Choroid plexus epithelial cell (primary cell): ENCODE measurements around the gene BMPR1A.

Experiments used
- DNase-seq: peaks from one replicate; pipeline ENCODE4 v3.0.0-alpha.2; 2010; ENCODE audit warnings: low read depth
- H3K4me3 ChIP-seq: 2 replicates; pipeline ENCODE4 v1.5.1; 2011; ENCODE audit warnings: low read depth, mild to moderate bottlenecking, control low read depth, low read length, moderate library complexity
- TF ChIP-seq, protein P1 (sequence below): conservative IDR thresholded peaks from 2 replicates; pipeline ENCODE4 v1.5.1; 2011; ENCODE audit warnings: low read depth, mild to moderate bottlenecking, control low read depth, inconsistent platforms, low read length, moderate library complexity

The BMPR1A gene

DNA sequence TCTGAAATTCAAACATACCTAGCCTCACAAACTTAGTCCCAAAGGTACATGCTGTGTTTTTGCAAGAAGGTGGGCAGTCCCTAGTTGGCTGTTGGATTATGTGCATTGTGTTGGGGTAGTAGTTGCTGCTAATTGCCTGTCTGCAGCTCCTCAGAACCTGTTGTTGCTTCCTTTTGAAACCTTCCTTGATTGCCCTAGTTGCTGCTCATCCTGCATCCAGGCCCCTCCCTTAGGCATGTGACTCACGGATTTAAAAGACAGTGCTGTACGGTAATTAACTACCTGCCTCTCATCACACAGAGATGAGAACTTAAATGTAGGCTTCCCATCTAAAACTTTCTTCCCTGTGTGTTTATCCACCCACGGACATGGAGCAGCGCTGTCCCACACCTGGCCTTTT lies 67.7 kb downstream of the BMPR1A start:
- H3K4me3 ChIP-seq = no peak overlapping the region
- no peak for DNase-seq
- TF ChIP-seq, protein P1, sequence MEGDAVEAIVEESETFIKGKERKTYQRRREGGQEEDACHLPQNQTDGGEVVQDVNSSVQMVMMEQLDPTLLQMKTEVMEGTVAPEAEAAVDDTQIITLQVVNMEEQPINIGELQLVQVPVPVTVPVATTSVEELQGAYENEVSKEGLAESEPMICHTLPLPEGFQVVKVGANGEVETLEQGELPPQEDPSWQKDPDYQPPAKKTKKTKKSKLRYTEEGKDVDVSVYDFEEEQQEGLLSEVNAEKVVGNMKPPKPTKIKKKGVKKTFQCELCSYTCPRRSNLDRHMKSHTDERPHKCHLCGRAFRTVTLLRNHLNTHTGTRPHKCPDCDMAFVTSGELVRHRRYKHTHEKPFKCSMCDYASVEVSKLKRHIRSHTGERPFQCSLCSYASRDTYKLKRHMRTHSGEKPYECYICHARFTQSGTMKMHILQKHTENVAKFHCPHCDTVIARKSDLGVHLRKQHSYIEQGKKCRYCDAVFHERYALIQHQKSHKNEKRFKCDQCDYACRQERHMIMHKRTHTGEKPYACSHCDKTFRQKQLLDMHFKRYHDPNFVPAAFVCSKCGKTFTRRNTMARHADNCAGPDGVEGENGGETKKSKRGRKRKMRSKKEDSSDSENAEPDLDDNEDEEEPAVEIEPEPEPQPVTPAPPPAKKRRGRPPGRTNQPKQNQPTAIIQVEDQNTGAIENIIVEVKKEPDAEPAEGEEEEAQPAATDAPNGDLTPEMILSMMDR = no peak

DNA sequence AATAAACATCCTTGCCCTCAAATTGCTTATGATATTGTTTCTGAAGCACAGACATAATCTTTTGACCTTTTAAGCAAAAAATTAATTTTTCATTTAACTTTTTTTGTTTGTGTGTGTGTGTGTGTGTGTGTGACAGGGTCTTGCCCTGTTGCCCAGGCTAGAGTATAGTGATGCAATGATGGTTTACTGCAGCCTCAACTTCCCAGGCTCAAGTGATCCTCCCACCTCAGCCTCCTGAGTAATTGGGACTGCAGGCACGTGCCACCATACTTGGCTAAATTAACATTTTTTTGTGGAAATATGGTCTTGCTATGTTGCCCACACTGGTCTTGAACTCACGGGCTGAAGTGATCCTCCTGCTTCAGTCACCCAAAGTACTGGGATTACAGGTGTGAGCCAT lies 68.9 kb downstream of the BMPR1A start:
- no peak overlapping the region for H3K4me3 ChIP-seq
- DNase-seq = no peak
- TF ChIP-seq, protein P1 = no peak

DNA sequence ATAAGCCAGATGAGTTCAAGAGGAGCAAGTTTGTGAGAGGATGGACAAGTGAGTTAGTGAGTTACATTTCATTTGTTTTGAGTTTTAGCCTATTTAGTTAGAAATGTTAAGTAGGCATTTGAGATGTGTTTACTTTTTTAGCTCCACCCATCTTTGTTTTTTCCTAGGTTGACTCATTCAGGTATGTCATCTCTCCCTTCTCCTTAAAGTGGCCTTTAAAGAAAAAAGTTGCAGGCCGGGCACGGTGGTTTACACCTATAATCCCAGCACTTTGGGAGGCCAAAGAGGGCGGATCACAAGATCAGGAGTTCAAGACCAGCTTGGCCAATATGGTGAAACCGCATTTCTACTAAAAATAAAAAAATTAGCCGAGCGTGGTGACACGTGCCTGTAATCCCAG lies 71.2 kb downstream of the BMPR1A start:
- DNase-seq = no peak
- TF ChIP-seq, protein P1 = no peak
- no peak overlapping the region for H3K4me3 ChIP-seq

DNA sequence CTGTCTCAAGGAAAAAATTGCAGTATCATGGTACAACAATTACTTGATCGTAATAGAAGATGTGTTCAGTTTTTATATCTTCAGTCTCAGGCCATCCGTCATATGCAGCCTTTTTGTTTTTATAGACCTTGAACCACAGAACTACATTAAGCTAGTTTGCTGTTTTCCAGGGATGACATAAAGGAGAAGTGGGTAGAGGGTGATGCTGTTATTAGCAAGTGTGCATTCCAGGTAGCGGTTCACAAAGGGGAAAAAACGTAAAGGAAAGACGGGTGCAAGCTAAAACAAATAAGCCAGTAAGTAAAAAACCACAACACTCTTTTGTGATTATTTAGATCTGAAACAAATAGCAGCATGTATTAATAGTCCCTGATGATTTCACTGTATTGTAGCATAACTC lies 71.7 kb downstream of the BMPR1A start:
- DNase-seq = no peak
- TF ChIP-seq, protein P1 = no peak

DNA sequence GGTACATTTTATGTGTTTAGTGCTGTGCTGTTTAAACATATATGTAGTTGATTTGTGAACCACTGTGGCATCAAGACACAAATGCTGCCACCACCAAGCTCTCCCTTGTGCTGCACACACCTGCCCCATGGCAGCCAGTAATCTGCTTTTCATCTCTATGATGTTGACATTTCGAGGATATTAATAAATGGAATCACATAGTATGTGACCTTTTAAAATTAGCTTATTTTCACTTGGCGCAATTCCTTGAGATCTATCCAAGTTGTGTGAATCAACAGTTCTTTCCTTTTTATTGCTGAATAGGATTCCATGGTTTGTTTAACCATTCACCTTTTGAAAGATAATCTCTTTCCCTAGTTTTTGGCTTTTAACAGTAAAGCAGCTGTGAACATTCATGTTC lies 73.1 kb downstream of the BMPR1A start:
- H3K4me3 ChIP-seq = no peak overlapping the region
- DNase-seq = no peak
- TF ChIP-seq, protein P1 = no peak

More for the DNA sequence above, 71.7 kb downstream of the BMPR1A start:
- no peak overlapping the region for H3K4me3 ChIP-seq

DNA sequence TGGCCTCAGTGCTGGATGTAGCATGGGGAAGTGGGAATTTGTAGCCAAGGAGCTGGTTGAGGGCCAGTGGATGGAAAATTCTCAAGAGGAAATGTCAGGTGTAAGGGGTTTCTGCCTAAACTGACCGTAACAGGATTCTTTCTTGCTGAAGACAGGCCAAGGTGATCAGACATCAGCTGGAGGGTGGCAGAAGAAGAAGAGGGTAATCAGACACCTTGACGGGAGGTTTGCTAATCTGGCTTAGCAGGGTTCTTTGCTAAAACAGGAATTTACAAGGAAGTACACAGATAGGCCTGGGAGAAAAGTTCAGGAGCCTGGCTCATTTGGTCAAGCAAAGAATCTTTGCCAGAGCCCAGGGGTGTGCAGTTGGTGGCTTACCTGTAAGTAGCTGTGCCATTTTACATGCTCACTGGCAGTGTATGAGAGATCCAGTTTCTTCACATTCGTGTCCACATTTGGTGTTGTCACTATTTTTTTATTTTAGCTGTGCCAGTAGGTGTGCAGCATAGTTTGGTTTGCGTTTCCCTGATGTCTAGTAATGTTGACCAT lies 73.7 kb downstream of the BMPR1A start:
- H3K4me3 ChIP-seq = no peak overlapping the region
- no peak for DNase-seq
- TF ChIP-seq, protein P1 = no peak

DNA sequence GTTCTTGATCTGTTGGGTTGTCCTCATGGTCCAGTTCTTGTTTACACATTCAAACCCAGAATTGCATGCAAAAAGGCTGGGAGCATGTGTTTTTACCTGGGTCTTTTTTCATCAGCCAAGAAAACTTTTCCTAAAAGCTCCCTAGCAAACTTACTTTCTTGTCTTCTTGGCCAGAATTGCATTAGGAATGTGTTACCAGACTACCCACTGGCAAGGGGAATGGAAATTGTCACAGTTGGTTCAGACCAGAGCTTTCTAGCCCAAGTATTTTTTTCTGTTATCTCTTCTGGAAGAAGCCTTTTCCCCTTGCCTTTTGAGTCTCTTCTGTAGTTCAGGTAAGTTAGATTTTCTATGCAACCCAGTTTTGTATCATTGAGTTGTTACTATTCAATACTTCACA lies 77.5 kb downstream of the BMPR1A start:
- DNase-seq = no peak
- TF ChIP-seq, protein P1 = no peak
- H3K4me3 ChIP-seq = no peak overlapping the region
